Keratinocyte (primary cell): ENCODE measurements around the gene SLC17A7. TPM values are rescaled to one million over a fixed set of nuclear protein-coding genes. Genes with fewer than 3 reads are reported as not detected.

Source experiments
- DNase-seq: peaks from one replicate; pipeline ENCODE4 v3.0.0-alpha.2; 2011; ENCODE audit warnings: low read depth, missing footprints, low spot score
- FAIRE-seq: peaks from 2 replicates; lab custom pipeline; 2011; peaks lifted over from hg19 to GRCh38; lab: Jason Lieb, UNC
- H2AFZ ChIP-seq: 2 replicates; pipeline ENCODE4 v1.6.0; 2012; ENCODE audit warnings: low read length, control low read depth, inconsistent platforms; ENCODE audit not compliant: control insufficient read depth
- H3K27ac ChIP-seq: 2 replicates; pipeline ENCODE4 v1.5.1; 2011; ENCODE audit warnings: low read length; ENCODE audit not compliant: control insufficient read depth, insufficient read depth
- H3K27me3 ChIP-seq: 3 replicates; pipeline ENCODE4 v1.6.0; 2011; ENCODE audit warnings: low read length; ENCODE audit not compliant: control insufficient read depth, insufficient read depth; ENCODE audit errors: extremely low read depth
- H3K36me3 ChIP-seq, 2 experiments: 2 replicates in 1 of 2; 3 replicates in 1 of 2; pipeline ENCODE4 v1.5.1; 2011; ENCODE audit warnings: low read length in 2 of 2, mild to moderate bottlenecking in 1 of 2; ENCODE audit not compliant: control insufficient read depth in 2 of 2, insufficient read depth in 2 of 2; ENCODE audit errors: extremely low read depth in 1 of 2
- H3K4me1 ChIP-seq: 3 replicates; pipeline ENCODE4 v1.5.1; 2011; ENCODE audit warnings: low read length; ENCODE audit not compliant: control insufficient read depth, insufficient read depth; ENCODE audit errors: extremely low read depth
- H3K4me2 ChIP-seq: 3 replicates; pipeline ENCODE4 v1.6.0; 2011; ENCODE audit warnings: low read depth, low read length; ENCODE audit not compliant: control insufficient read depth, insufficient read depth; ENCODE audit errors: extremely low read depth
- H3K4me3 ChIP-seq, 3 experiments: fragments of 200-600 bp in 1 of 3; sonication (generic) in 1 of 3; 2 replicates in 2 of 3; 3 replicates in 1 of 3; pipeline ENCODE4 v1.5.1; 2011 to 2016; ENCODE audit warnings: low read length in 3 of 3, mild to moderate bottlenecking in 3 of 3, control low read depth in 2 of 3, inconsistent platforms in 1 of 3, low read depth in 1 of 3, mixed read lengths in 1 of 3, mixed run types in 1 of 3, moderate library complexity in 1 of 3; ENCODE audit not compliant: control insufficient read depth in 2 of 3, insufficient read depth in 2 of 3; ENCODE audit errors: extremely low read depth in 1 of 3
- H3K79me2 ChIP-seq: 2 replicates; pipeline ENCODE4 v1.6.0; 2012; ENCODE audit warnings: low read length; ENCODE audit not compliant: control insufficient read depth, insufficient read depth
- H3K9ac ChIP-seq: 3 replicates; pipeline ENCODE4 v1.6.0; 2011; ENCODE audit warnings: low read length; ENCODE audit not compliant: control insufficient read depth, insufficient read depth; ENCODE audit errors: extremely low read depth
- H3K9me1 ChIP-seq: 3 replicates; pipeline ENCODE4 v1.6.0; 2011; ENCODE audit warnings: low read length; ENCODE audit not compliant: control insufficient read depth, insufficient read depth; ENCODE audit errors: extremely low read depth
- H3K9me3 ChIP-seq: 2 replicates; pipeline ENCODE4 v1.5.1; 2012; ENCODE audit warnings: low read depth, low read length; ENCODE audit not compliant: control insufficient read depth
- H4K20me1 ChIP-seq: 3 replicates; pipeline ENCODE4 v1.6.0; 2011; ENCODE audit warnings: low read length; ENCODE audit not compliant: control insufficient read depth, insufficient read depth; ENCODE audit errors: extremely low read depth
- EZH2 ChIP-seq: IDR thresholded peaks from one replicate; pipeline ENCODE4 v1.6.1; 2012; ENCODE audit warnings: inconsistent platforms, mild to moderate bottlenecking, low read length, moderate library complexity
- dilution Hi-C: fragments of 300-500 bp; cut with MboI; formaldehyde crosslinking; loops from one replicate; pipeline ENCODE4 v1.7.0; 2020; ENCODE audit warnings: low sequenced_read_pairs; ENCODE audit not compliant: extremely low pct_ligation_motif_present
- polyA plus RNA-seq, 5 experiments: library from polyadenylated mRNA; depleted of rRNA in 3 of 5; stranded (reverse) in 3 of 5; stranded (forward) in 1 of 5; unstranded in 1 of 5; fragments of >200 nt; gene quantifications; 1 replicate in 1 of 5; 2 replicates in 3 of 5; 3 replicates in 1 of 5; pipeline versions ENCODE4 v1.2.1 to v1.2.3, GENCODE V29; 2011 to 2012; ENCODE audit warnings: missing spikeins in 2 of 5, low read depth in 1 of 5, low replicate concordance in 1 of 5
- TF ChIP-seq, protein P1 (sequence below), 3 experiments: IDR thresholded peaks in 1 of 3; conservative IDR thresholded peaks in 1 of 3; optimal IDR thresholded peaks in 1 of 3; 2 replicates in 2 of 3; 3 replicates in 1 of 3; pipeline versions ENCODE3 to v1.5.1; 2011; ENCODE audit warnings: low read length in 3 of 3, mild to moderate bottlenecking in 3 of 3, moderate library complexity in 2 of 3, control low read depth in 1 of 3, inconsistent platforms in 1 of 3; ENCODE audit not compliant: insufficient read depth in 2 of 3; ENCODE audit errors: extremely low read depth in 1 of 3

Gene SLC17A7
- polyA plus RNA-seq, 1 donor (not counting 4 experiments of a cell fraction or from before 2014, with no cell fraction given): 0.04 TPM

DNA sequence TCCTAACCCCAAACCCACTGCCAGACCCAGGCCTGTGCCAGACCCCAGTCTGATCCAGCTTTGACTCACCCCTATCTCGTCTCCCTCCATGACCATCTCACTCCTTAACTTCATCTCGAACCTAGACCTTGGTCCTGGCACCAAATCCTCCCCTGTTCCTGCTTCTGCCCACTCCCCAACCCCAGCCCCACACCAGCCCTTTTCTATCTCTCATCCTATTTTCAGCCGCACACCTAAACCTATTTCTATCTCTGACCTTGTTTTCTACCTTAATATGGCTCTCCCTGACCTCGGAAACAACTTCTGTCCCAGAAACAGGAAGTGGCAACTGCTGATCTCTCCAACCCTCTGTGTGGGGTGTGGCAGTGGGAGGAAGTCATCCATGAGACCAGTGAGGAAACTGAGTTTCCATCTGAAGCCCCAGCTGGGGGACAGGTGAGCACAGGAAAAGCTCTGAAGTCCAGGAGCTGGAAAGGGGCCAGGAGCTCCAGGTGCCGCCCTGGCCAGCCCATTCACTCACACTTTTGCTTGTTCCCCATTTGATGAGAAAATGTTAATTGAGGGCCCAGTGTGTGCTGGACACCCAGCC lies 31.8 kb downstream of the SLC17A7 start:
- H3K27ac ChIP-seq: no peak overlapping the region
- no peak overlapping the region for H2AFZ ChIP-seq
- peaks cover 6% of the 10 kb centered on the region for H3K4me1 ChIP-seq
- dilution Hi-C loops: no loop called here
- FAIRE-seq: no peak
- no peaks in the 10 kb centered on the region for H3K79me2 ChIP-seq
- no peaks in the 10 kb centered on the region for H4K20me1 ChIP-seq
- no peaks in the 10 kb centered on the region for H3K9me3 ChIP-seq
- H3K36me3 ChIP-seq: no peaks in the 10 kb centered on the region
- no peak overlapping the region for H3K4me2 ChIP-seq
- H3K4me3 ChIP-seq: no peak overlapping the region
- no peaks in the 10 kb centered on the region for H3K9me1 ChIP-seq
- H3K27me3 ChIP-seq: no peaks in the 10 kb centered on the region
- TF ChIP-seq, protein P1, sequence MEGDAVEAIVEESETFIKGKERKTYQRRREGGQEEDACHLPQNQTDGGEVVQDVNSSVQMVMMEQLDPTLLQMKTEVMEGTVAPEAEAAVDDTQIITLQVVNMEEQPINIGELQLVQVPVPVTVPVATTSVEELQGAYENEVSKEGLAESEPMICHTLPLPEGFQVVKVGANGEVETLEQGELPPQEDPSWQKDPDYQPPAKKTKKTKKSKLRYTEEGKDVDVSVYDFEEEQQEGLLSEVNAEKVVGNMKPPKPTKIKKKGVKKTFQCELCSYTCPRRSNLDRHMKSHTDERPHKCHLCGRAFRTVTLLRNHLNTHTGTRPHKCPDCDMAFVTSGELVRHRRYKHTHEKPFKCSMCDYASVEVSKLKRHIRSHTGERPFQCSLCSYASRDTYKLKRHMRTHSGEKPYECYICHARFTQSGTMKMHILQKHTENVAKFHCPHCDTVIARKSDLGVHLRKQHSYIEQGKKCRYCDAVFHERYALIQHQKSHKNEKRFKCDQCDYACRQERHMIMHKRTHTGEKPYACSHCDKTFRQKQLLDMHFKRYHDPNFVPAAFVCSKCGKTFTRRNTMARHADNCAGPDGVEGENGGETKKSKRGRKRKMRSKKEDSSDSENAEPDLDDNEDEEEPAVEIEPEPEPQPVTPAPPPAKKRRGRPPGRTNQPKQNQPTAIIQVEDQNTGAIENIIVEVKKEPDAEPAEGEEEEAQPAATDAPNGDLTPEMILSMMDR (optimal IDR thresholded peaks at IDR 0.05 in 1 of 3, IDR thresholded peaks at IDR 0.05 in 1 of 3, conservative IDR thresholded peaks at IDR 0.05 in 1 of 3; ENCODE audit: extremely low read depth in 1 of 3, insufficient read depth in 2 of 3, low read length in 3 of 3): no peak
- TF ChIP-seq EZH2: no peak
- H3K9ac ChIP-seq: no peak overlapping the region
- no peak for DNase-seq

DNA sequence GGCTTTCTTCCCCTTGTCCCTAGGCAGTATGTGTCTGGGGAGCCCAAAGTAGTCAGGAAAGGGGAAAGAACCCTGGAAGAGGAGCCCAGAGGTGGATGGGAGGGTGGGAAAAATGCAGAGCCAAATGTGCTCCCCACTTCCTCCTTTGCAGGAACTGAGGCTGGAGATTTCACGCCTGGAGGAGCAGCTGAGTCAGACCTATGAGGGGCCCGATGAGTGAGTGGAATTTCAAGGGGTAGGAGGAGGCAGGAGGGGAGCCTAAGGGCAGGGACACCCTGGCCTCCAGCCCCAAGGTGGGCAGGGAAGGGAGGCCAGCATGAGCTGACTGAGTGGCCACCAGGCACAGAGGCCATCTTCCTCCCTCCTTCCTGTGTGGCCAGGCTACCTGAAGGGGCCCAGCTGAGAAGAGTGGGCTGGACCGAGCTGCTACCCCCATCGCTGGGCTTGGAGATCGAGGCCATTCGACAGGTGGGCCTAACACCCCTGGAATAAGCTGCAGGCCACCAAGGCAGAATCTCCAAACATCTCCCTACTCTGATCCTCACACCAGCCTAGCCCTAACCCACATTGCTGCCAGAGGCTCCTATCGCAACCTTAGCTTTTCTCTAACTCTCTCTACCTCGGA lies 32.4 kb downstream of the SLC17A7 start:
- no peak for FAIRE-seq
- dilution Hi-C loops: no loop called here
- peak overlapping the region; percentile 31 for H2AFZ ChIP-seq
- H3K27me3 ChIP-seq: no peaks in the 10 kb centered on the region
- no peaks in the 10 kb centered on the region for H3K9me1 ChIP-seq
- no peak overlapping the region for H3K9ac ChIP-seq
- DNase-seq: no peak
- no peaks in the 10 kb centered on the region for H3K36me3 ChIP-seq
- H3K4me1 ChIP-seq: peaks cover 6% of the 10 kb centered on the region
- no peak overlapping the region for H3K4me2 ChIP-seq
- H4K20me1 ChIP-seq: no peaks in the 10 kb centered on the region
- TF ChIP-seq EZH2: no peak
- TF ChIP-seq, protein P1 (optimal IDR thresholded peaks at IDR 0.05 in 1 of 3, IDR thresholded peaks at IDR 0.05 in 1 of 3, conservative IDR thresholded peaks at IDR 0.05 in 1 of 3; ENCODE audit: extremely low read depth in 1 of 3, insufficient read depth in 2 of 3, low read length in 3 of 3): no peak
- H3K79me2 ChIP-seq: no peaks in the 10 kb centered on the region
- H3K27ac ChIP-seq: no peak overlapping the region
- no peaks in the 10 kb centered on the region for H3K9me3 ChIP-seq
- no peak overlapping the region for H3K4me3 ChIP-seq
